Testis (tissue), 2 donors: ENCODE results near the gene NMRK2.

Experiments used
- CTCF ChIP-seq, 3 experiments: fragments of 450-650 bp in 2 of 3; fragments of 200-600 bp in 1 of 3; sonication (generic) in 1 of 3; IDR thresholded peaks; one replicate each; pipeline ENCODE4 v1.5.1; 2016 to 2019; ENCODE audit warnings: antibody characterized with exemption in 3 of 3, mild to moderate bottlenecking in 2 of 3, moderate library complexity in 1 of 3
- POLR2A ChIP-seq: fragments of 450-650 bp; IDR thresholded peaks from one replicate; pipeline ENCODE4 v1.6.1; 2017; ENCODE audit warnings: antibody characterized with exemption, mild to moderate bottlenecking, moderate library complexity

GRCh38 chr19:3895788-3896187, 37.1 kb upstream of the NMRK2 start:
- no peak for TF ChIP-seq POLR2A
- TF ChIP-seq CTCF (IDR thresholded peaks at IDR 0.05), result no peak
